K562 (cell line): Measurements from ENCODE around the gene DCPS.
A peak's percentile ranks its signal among the peaks of the same experiment; 100 is the strongest.

Experiments
- ARID3A ChIP-seq: IDR thresholded peaks from 2 replicates; pipeline ENCODE4 v1.6.1; 2012; ENCODE audit warnings: low read depth, low read length, improper control_type of control experiment, borderline replicate concordance
- CTCF ChIP-seq, 3 experiments: IDR thresholded peaks in 2 of 3; conservative IDR thresholded peaks in 1 of 3; 2 replicates each; pipeline ENCODE4 v1.5.1; 2011 to 2012; ENCODE audit warnings: low read length in 3 of 3, mild to moderate bottlenecking in 3 of 3, control low read depth in 2 of 3, improper control_type of control experiment in 1 of 3, inconsistent platforms in 1 of 3, low read depth in 1 of 3, mixed read lengths in 1 of 3, moderate library complexity in 1 of 3; ENCODE audit not compliant: insufficient read depth in 2 of 3
- EZH2 ChIP-seq: IDR thresholded peaks from 2 replicates; pipeline ENCODE4 v1.6.1; 2012; ENCODE audit warnings: low read depth, mild to moderate bottlenecking, inconsistent platforms, low read length, borderline replicate concordance
- FOXK2 ChIP-seq, 2 experiments: fragments of 450-650 bp; IDR thresholded peaks in 1 of 2; conservative IDR thresholded peaks in 1 of 2; 2 replicates each; pipeline ENCODE4 v1.6.1; 2016; ENCODE audit warnings: low read depth in 2 of 2, mild to moderate bottlenecking in 1 of 2
- ILF3 ChIP-seq: fragments of 450-650 bp; IDR thresholded peaks from 2 replicates; pipeline ENCODE4 v1.6.1; 2018; ENCODE audit warnings: antibody characterized with exemption, mild to moderate bottlenecking, moderate library complexity, borderline replicate concordance
- MXD1 ChIP-seq: fragments of 250-450 bp; sonication (Bioruptor Pico); IDR thresholded peaks from 2 replicates; pipeline ENCODE4 v1.8.0; 2021; ENCODE audit warnings: borderline replicate concordance, mild to moderate bottlenecking, moderate library complexity; ENCODE audit not compliant: poor library complexity, severe bottlenecking
- MYC ChIP-seq, 2 experiments: fragments of 250-450 bp in 1 of 2; sonication (Bioruptor Pico) in 1 of 2; IDR thresholded peaks; 2 replicates each; pipeline versions ENCODE4 v1.5.1 to v1.6.1; 2012 to 2021; ENCODE audit warnings: low read depth in 2 of 2, borderline replicate concordance in 1 of 2, improper control_type of control experiment in 1 of 2, low read length in 1 of 2, mild to moderate bottlenecking in 1 of 2, moderate library complexity in 1 of 2
- NFRKB ChIP-seq: fragments of 450-650 bp; IDR thresholded peaks from 2 replicates; pipeline ENCODE4 v1.6.1; 2016; ENCODE audit warnings: low read depth
- TAF1 ChIP-seq: IDR thresholded peaks from 2 replicates; pipeline ENCODE4 v1.6.1; 2011; ENCODE audit warnings: mild to moderate bottlenecking, low read length, moderate library complexity; ENCODE audit not compliant: insufficient read depth, control insufficient read depth, severe bottlenecking; ENCODE audit errors: extremely low read depth
- TCF7 ChIP-seq: sonication (generic); IDR thresholded peaks from 2 replicates; pipeline ENCODE4 v1.6.1; 2016; ENCODE audit warnings: antibody characterized with exemption, borderline replicate concordance
- USF2 ChIP-seq: sonication (generic); formaldehyde crosslinking; IDR thresholded peaks from 2 replicates; pipeline ENCODE4 v1.5.0; 2020; ENCODE audit warnings: missing genetic modification reagents
- ZBTB8A ChIP-seq: fragments of 450-650 bp; IDR thresholded peaks from 2 replicates; pipeline ENCODE4 v1.6.1; 2018; ENCODE audit warnings: mild to moderate bottlenecking, moderate library complexity; ENCODE audit not compliant: partially characterized antibody

- TF ChIP-seq CTCF (IDR thresholded peaks at IDR 0.05 in 2 of 3, conservative IDR thresholded peaks at IDR 0.05 in 1 of 3; ENCODE audit: insufficient read depth in 2 of 3, low read depth in 1 of 3, low read length in 3 of 3): peak; percentile 60 to 68 (median 67)
- TF ChIP-seq MYC (IDR thresholded peaks at IDR 0.05; ENCODE audit: low read depth, low read length): no peak
- TF ChIP-seq MYC (CRISPR knock-in tag; IDR thresholded peaks at IDR 0.05; ENCODE audit: borderline replicate concordance, low read depth): no peak
- TF ChIP-seq USF2: peak; percentile 69
- TF ChIP-seq FOXK2 (conservative IDR thresholded peaks at IDR 0.05 in 1 of 2, IDR thresholded peaks at IDR 0.05 in 1 of 2; ENCODE audit: low read depth in 2 of 2): no peak
- TF ChIP-seq NFRKB: no peak
- TF ChIP-seq ARID3A: no peak
- no peak for TF ChIP-seq TCF7
- no peak for TF ChIP-seq ILF3
- TF ChIP-seq TAF1: no peak
- TF ChIP-seq EZH2: no peak
- no peak for TF ChIP-seq ZBTB8A
- no peak for TF ChIP-seq MXD1 (CRISPR knock-in tag)
Measured at GRCh38 chr11:126391970-126392632, 88.2 kb downstream of the DCPS start.
